BE2C (cell line): Measurements from ENCODE around the gene PEX16.

Source experiments
- DNase-seq: peaks from one replicate; pipeline ENCODE4 v3.0.0-alpha.2; 2020
- H3K27me3 ChIP-seq: fragments of 250-450 bp; sonication (Bioruptor Pico); 2 replicates; pipeline ENCODE4 v1.5.1; 2020; ENCODE audit warnings: mild to moderate bottlenecking
- H3K36me3 ChIP-seq: fragments of 250-450 bp; sonication (Bioruptor Pico); 2 replicates; pipeline ENCODE4 v1.5.1; 2020; ENCODE audit warnings: mild to moderate bottlenecking
- H3K4me1 ChIP-seq: fragments of 250-450 bp; sonication (Bioruptor Pico); 2 replicates; pipeline ENCODE4 v1.5.1; 2020
- H3K4me3 ChIP-seq: 2 replicates; pipeline ENCODE4 v1.5.1; 2011; ENCODE audit warnings: low read depth, low read length
- H3K9me3 ChIP-seq: fragments of 250-450 bp; sonication (Bioruptor Pico); 2 replicates; pipeline ENCODE4 v1.5.1; 2020
- TF ChIP-seq, protein P1 (sequence below): IDR thresholded peaks from 2 replicates; pipeline ENCODE4 v1.5.1; 2012; ENCODE audit warnings: mild to moderate bottlenecking, low read depth, low read length

PEX16 gene

DNA sequence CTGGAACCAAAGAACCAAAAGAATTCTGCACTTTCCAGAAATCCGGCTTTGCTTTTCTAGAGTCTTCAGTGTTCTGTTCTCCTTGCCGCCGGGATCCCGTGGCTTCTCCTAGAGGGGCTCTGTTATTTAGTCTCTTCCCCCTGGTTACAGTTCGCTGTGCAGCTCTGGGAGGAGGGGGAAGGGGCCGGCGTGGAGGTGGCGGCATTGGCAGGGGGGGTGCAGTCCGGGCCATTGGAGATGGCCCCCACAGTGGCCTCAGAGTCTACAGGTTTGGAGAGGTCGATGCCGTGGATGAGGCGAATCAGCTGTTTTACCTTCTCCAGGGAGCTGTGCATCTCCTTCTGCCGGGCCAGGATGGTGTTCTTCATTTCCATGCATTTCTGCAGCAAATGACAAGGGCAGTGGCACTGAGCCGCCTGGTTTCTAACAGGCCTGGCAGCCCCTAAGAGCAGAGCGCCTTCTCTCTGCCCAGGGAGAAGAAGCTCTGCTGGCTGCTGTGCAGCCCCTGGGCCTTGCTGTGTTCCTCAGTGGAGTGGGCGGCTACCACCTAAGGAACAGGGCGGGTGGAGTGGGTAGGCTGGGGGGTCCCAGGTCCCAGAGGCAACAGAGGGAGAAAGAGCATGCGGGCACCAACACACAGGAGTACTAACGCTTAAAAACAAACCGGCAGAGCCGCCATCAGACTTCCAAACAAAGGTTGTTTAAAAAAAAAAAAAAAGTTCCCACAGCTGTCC is 16.3 kb upstream of the PEX16 start:
- Histone ChIP-seq H3K4me3 (no peak overlapping the region), H3K4me1 (no peaks in the 10 kb centered on the region), H3K36me3 (peaks cover 4% of the 10 kb centered on the region; the same call in 1 of the 2 replicates), H3K9me3 (no peaks in the 10 kb centered on the region), H3K27me3 (no peaks in the 10 kb centered on the region)
- TF ChIP-seq, protein P1, sequence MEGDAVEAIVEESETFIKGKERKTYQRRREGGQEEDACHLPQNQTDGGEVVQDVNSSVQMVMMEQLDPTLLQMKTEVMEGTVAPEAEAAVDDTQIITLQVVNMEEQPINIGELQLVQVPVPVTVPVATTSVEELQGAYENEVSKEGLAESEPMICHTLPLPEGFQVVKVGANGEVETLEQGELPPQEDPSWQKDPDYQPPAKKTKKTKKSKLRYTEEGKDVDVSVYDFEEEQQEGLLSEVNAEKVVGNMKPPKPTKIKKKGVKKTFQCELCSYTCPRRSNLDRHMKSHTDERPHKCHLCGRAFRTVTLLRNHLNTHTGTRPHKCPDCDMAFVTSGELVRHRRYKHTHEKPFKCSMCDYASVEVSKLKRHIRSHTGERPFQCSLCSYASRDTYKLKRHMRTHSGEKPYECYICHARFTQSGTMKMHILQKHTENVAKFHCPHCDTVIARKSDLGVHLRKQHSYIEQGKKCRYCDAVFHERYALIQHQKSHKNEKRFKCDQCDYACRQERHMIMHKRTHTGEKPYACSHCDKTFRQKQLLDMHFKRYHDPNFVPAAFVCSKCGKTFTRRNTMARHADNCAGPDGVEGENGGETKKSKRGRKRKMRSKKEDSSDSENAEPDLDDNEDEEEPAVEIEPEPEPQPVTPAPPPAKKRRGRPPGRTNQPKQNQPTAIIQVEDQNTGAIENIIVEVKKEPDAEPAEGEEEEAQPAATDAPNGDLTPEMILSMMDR, result no peak
- DNase-seq, result no peak

DNA sequence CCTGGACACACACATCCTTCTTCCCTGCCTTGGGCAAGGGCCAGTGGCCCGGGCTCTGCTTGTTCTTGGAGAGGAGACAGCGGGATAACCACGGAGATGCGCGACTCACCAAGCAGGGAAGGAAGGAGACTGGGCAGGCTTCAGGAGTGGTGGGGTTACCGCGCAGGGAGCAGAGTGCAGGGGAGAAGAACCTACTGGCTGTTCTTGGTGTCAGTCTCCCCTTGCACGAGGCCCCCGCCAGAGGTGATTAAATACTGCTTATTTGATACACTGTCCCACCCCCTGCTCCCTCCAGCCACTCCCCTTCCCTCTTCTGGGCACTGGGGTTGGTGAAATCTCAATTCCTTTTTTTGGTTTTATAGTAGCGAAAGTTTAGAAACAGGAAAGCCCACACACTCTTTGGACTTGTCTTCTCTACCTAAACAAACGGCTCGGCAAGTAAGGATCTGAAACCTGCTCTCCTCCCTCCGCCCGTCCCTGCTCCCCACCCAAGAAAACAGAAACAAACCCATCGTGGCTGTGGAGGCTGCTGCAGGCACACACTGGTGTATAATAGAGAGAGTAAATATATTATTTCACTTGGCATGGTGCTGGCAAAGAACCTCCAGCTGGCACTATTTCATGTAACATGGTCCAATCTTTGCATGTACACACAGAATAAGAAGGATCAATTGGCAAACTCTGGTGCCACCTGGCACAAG is 15.6 kb upstream of the PEX16 start:
- DNase-seq, result no peak
- H3K4me3 ChIP-seq, result no peak overlapping the region
- H3K4me1 ChIP-seq, result no peaks in the 10 kb centered on the region
- TF ChIP-seq, protein P1, result no peak
- no peaks in the 10 kb centered on the region for H3K27me3 ChIP-seq
- peaks cover 4% of the 10 kb centered on the region; the same call in 1 of the 2 replicates for H3K36me3 ChIP-seq
- H3K9me3 ChIP-seq, result no peaks in the 10 kb centered on the region

DNA sequence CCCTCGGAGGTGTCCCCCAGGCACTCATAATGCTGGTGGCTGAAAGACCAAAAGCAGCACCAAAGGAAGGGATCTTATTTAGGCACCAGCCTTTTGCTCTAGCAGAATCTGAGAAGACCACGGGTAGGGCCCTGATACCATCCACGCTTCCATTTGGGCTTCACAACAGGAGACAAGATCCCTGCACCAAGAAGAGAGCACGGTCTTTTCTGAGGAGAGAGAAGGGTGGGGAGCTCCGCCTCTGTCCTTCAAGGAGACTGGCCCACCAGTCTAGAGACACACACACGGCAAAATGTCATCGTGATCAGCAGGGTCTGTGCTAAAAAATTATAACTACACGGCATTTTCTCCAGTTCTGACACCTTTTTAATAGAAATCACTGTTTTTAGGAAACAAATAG is 14.5 kb upstream of the PEX16 start:
- H3K9me3 ChIP-seq, result no peaks in the 10 kb centered on the region
- TF ChIP-seq, protein P1, result no peak
- DNase-seq, result no peak
- H3K4me1 ChIP-seq, result no peaks in the 10 kb centered on the region
- no peak overlapping the region for H3K4me3 ChIP-seq
- H3K36me3 ChIP-seq, result peaks cover 4% of the 10 kb centered on the region; the same call in 1 of the 2 replicates
- H3K27me3 ChIP-seq, result no peaks in the 10 kb centered on the region

DNA sequence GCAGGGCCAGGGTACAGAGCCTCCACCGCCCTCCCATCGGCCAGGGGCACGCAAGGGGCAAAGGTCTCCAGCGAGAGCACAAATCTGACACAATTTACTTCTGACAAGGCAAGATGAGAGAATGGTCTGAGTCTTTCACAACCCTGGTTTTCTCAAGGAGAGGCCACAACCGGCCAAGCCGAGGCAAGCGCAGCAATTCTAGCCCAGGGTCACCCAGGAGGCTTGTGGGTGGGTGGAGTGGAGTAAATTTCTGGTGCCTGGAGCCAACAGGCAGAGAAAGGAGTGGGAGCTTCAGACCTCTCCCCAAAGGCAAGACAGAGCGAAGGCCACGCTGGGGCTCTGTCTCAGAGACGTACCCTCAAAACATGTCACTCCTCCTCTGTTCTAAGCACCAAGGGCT is 14.1 kb upstream of the PEX16 start:
- H3K9me3 ChIP-seq, result no peaks in the 10 kb centered on the region
- no peaks in the 10 kb centered on the region for H3K27me3 ChIP-seq
- TF ChIP-seq, protein P1, result no peak
- H3K36me3 ChIP-seq, result peaks cover 4% of the 10 kb centered on the region; the same call in 1 of the 2 replicates
- H3K4me1 ChIP-seq, result no peaks in the 10 kb centered on the region
- H3K4me3 ChIP-seq, result no peak overlapping the region
- no peak for DNase-seq

DNA sequence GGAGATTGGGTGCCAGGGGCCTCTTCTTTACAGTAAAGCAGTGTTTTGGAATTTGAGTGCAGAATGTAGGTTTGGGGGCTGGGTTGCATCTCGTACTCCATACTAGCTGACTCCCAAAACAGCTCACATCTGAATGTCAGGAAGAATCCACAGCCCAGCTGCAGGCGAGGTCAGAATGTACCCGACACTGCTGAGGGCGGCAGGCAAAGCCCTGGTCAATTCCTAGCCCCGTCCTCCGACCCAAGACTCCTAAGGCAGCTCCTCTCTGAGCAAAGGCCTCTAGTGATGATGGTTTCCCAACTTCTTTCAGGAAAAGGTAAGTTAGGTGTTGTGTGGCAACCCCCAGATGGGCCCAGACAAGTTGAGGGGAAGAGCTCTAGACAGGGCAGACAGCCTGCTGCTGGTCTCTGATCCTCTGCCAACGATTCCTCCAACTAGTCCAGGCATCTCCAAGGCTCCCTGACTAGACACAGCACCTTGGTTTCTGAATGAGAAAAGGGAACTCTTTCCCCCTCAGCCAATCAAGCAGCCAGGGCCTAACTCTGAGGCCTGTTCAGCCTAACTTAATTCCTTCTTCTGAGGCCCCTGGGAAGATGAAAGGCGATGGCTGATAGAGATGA is 13.4 kb upstream of the PEX16 start:
- TF ChIP-seq, protein P1, result no peak
- Histone ChIP-seq H3K27me3 (no peaks in the 10 kb centered on the region), H3K4me3 (no peak overlapping the region), H3K36me3 (peaks cover 4% of the 10 kb centered on the region; the same call in 1 of the 2 replicates), H3K9me3 (no peaks in the 10 kb centered on the region), H3K4me1 (no peaks in the 10 kb centered on the region)
- no peak for DNase-seq
